Mucosa of descending colon (tissue), 3 donors: Measurements from ENCODE around the gene ISCU. TPM values are rescaled to one million over a fixed set of nuclear protein-coding genes. Genes with fewer than 3 reads are reported as not detected.

Experiments
- ATAC-seq: fragments of 200-7000 bp; cut with Tn5 transposase; one replicate; pipeline ENCODE4 v1.9.1; 2020; ENCODE audit warnings: mild to moderate bottlenecking, moderate library complexity
- DNase-seq, 3 donors: peaks; one replicate each; pipeline ENCODE4 v3.0.0-alpha.2; 2020
- H3K36me3 ChIP-seq: fragments of 200-600 bp; one replicate; pipeline ENCODE4 v1.8.0; 2021; ENCODE audit warnings: low read depth, mild to moderate bottlenecking
- H3K4me1 ChIP-seq: fragments of 200-600 bp; one replicate; pipeline ENCODE4 v1.8.0; 2021; ENCODE audit warnings: low read depth, mild to moderate bottlenecking
- H3K4me3 ChIP-seq: fragments of 200-600 bp; one replicate; pipeline ENCODE4 v1.8.0; 2021; ENCODE audit warnings: mild to moderate bottlenecking
- H3K9me3 ChIP-seq: fragments of 200-600 bp; one replicate; pipeline ENCODE4 v1.8.0; 2021; ENCODE audit warnings: mild to moderate bottlenecking
- CTCF ChIP-seq: fragments of 200-600 bp; IDR thresholded peaks from one replicate; pipeline ENCODE4 v1.8.0; 2022; ENCODE audit warnings: antibody characterized with exemption, mild to moderate bottlenecking
- intact Hi-C, 2 donors: fragments of 100-400 bp; cut with DNase I in 1 of 2; cut with micrococcal nuclease in 1 of 2; formaldehyde crosslinking; loops; one replicate each; pipeline versions ENCODE4 v1.11.0 to v1.11.1; 2022; cut with DNase I, micrococcal nuclease
- total RNA-seq, 3 donors: library from RNA; stranded (reverse); fragmentation: NEBNext Ultra II Directional in 2 of 3; extraction: Animal tissue kit (Norgen Biotek cat#: 25700) in 2 of 3; gene quantifications; one replicate each; pipeline versions ENCODE4 v1.2.1 to v1.2.4, GENCODE V29; 2021 to 2023
- donor health status: DM: no; HTN: no; CAD: no; lungs with moderate emphysema.
- donor health status: DM: no; HTN: no; CAD: no.
- donor health status: DM: no; HTN: yes; CAD: no.

The ISCU gene
- total RNA-seq, 3 donors from 2014 or later = 94.7 to 155 (median 107) TPM

DNA sequence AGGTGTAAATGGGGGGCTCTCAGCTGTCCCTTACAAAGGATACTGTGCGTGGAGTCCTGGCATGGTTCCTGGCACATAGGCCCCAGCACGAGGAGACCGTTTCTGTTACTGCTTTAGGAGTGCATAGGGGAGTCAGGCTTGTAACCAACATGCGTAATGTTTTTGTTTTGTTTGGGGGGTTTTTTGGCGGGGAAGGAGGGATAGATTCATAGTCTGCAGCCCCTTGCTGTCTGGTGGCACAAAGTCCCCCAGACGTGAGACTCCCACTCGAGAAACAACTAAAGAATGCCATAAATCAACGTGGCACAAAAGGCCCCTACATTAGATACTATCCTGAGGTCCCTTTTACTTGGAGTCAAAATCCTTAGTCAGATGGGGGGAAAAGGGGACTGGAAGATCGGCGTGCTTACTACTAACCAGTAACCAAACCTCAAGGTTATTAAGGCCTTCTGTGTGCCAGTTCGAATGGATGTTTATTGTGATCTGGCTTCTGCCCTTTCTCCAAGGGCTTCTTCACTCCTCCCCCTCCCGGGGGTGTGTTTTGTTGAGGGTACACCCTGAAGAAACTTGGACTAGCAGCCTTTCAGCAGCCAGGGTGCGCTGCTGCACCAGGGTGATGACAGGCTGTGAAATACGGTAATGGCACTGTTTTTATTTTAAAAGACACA lies 874 bp downstream of the ISCU start:
- intact Hi-C loops = loop anchor here (5.0 to 10.0 kb wide), 3 partner anchors 54 to 532 kb away; partner anchors contain the start of genes ALKBH2 (in 1 of the 2) and UNG (in 1 of the 2)
- Histone ChIP-seq H3K36me3 (peaks cover 17% of the 10 kb centered on the region), H3K9me3 (no peaks in the 10 kb centered on the region), H3K4me1 (peaks cover 51% of the 10 kb centered on the region), H3K4me3 (peak overlapping the region; percentile 88)
- ATAC-seq (peak; percentile 65), DNase-seq (peak; percentile 88 to 97 (median 88))
- peak; percentile 78 for TF ChIP-seq CTCF

DNA sequence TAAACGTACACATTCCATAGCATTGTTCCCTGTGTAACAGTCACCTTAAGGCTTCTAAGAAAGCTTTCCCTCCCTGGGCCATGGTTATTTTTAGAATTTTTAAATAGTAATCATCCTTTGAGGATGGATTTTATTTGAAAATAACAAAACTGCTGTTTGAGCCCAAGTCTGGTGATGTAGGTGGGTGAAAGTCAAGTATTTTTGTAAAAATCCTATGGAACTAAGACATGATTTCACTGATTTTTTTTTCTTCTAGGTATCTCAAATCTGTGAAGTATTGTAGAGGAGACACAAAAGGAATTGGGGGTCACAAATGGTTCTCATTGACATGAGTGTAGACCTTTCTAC lies 1.4 kb downstream of the ISCU start:
- intact Hi-C loops = loop anchor here (5.0 to 10.0 kb wide), 3 partner anchors 54 to 531 kb away; partner anchors contain the start of genes ALKBH2 (in 1 of the 2) and UNG (in 1 of the 2)
- ATAC-seq (no peak), DNase-seq (no peak)
- Histone ChIP-seq H3K4me1 (peaks cover 50% of the 10 kb centered on the region), H3K4me3 (no peak overlapping the region), H3K9me3 (no peaks in the 10 kb centered on the region), H3K36me3 (peaks cover 20% of the 10 kb centered on the region)
- no peak for TF ChIP-seq CTCF

- Histone ChIP-seq H3K4me3 (no peak overlapping the region), H3K36me3 (peaks cover 22% of the 10 kb centered on the region), H3K4me1 (peaks cover 40% of the 10 kb centered on the region), H3K9me3 (no peaks in the 10 kb centered on the region)
- DNase-seq = no peak
- intact Hi-C loops = loop anchor here (5.0 to 10.0 kb wide), 3 partner anchors 53 to 530 kb away; partner anchors contain the start of genes ALKBH2 (in 1 of the 2) and UNG (in 1 of the 2)
- ATAC-seq = no peak
- no peak for TF ChIP-seq CTCF
Observed at GRCh38 chr12:108564724-108565123, 2.3 kb downstream of the ISCU start.

DNA sequence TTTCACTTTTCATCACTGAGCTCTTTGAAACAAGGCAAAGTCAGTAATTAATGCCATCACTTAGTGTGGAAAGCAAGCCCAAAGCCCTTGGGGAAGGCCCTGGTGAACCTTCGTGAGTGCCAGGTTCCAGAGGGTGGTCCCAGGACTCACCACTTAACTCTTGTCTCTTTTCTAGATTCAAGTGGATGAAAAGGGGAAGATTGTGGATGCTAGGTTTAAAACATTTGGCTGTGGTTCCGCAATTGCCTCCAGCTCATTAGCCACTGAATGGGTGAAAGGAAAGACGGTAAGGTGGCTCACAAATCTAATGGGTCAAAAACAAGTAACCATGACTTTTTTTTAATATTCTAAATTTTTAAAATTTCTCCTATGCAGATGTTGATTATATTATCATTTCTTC lies 2.8 kb downstream of the ISCU start:
- Histone ChIP-seq H3K9me3 (no peaks in the 10 kb centered on the region), H3K4me1 (peaks cover 36% of the 10 kb centered on the region), H3K4me3 (no peak overlapping the region), H3K36me3 (peaks cover 22% of the 10 kb centered on the region)
- no peak for ATAC-seq
- no peak for DNase-seq
- no peak for TF ChIP-seq CTCF
- intact Hi-C loops = loop anchor here in 1 of 2 donors (5.0 to 10.0 kb wide), 3 partner anchors 52 to 530 kb away; partner anchors contain the start of genes ALKBH2 and UNG

GRCh38 chr12:108565976-108566375 lies 3.6 kb downstream of the ISCU start:
- no peak for ATAC-seq

More at GRCh38 chr12:108565976-108566375, 3.6 kb downstream of the ISCU start:
- Histone ChIP-seq H3K4me3 (no peak overlapping the region), H3K4me1 (peaks cover 35% of the 10 kb centered on the region), H3K36me3 (peaks cover 21% of the 10 kb centered on the region), H3K9me3 (no peaks in the 10 kb centered on the region)
- intact Hi-C loops = loop anchor here in 1 of 2 donors (5.0 to 10.0 kb wide), 3 partner anchors 51 to 529 kb away; partner anchors contain the start of genes ALKBH2 and UNG
- DNase-seq = peak; percentile 65 to 82 (median 73)
- no peak for TF ChIP-seq CTCF
